GM23338 (cell line): Measurements from ENCODE around the gene RNF182. TPM values are rescaled to one million over a fixed set of nuclear protein-coding genes. Genes with fewer than 3 reads are reported as not detected.

Source experiments
- ATAC-seq: fragments of 200-7000 bp; cut with Tn5 transposase; 3 replicates; pipeline ENCODE4 v1.9.1; 2020
- DNase-seq: peaks from one replicate; pipeline ENCODE4 v3.0.0-alpha.2; 2015; ENCODE audit warnings: low spot score
- H2AFZ ChIP-seq: fragments of 200-600 bp; sonication (generic); 2 replicates; pipeline ENCODE4 v1.8.0; 2016; ENCODE audit warnings: antibody characterized with exemption, mild to moderate bottlenecking, moderate library complexity
- H3F3A ChIP-seq: fragments of 200-600 bp; sonication (generic); replicated peaks from 2 replicates; pipeline ENCODE4 v1.8.0; 2017; ENCODE audit warnings: antibody characterized with exemption, mixed run types, low read depth
- H3K27ac ChIP-seq: fragments of 200-600 bp; sonication (generic); 2 replicates; pipeline ENCODE4 v1.6.1; 2016; ENCODE audit warnings: low read depth
- H3K27me3 ChIP-seq: fragments of 200-600 bp; sonication (generic); 2 replicates; pipeline ENCODE4 v1.8.0; 2016; ENCODE audit warnings: mild to moderate bottlenecking, mixed run types, moderate library complexity; ENCODE audit not compliant: insufficient read depth
- H3K36me3 ChIP-seq: fragments of 200-600 bp; sonication (generic); 2 replicates; pipeline ENCODE4 v1.8.0; 2016; ENCODE audit warnings: mild to moderate bottlenecking; ENCODE audit not compliant: insufficient read depth
- H3K4me1 ChIP-seq: fragments of 200-600 bp; sonication (generic); 2 replicates; pipeline ENCODE4 v1.8.0; 2016; ENCODE audit warnings: mild to moderate bottlenecking, moderate library complexity; ENCODE audit not compliant: insufficient read depth
- H3K4me2 ChIP-seq: fragments of 200-600 bp; sonication (generic); 2 replicates; pipeline ENCODE4 v1.7.1; 2017; ENCODE audit warnings: mixed run types
- H3K4me3 ChIP-seq: fragments of 200-600 bp; sonication (generic); 2 replicates; pipeline ENCODE4 v1.6.1; 2016; ENCODE audit warnings: mixed run types
- H3K79me2 ChIP-seq: fragments of 200-600 bp; sonication (generic); replicated peaks from 2 replicates; pipeline ENCODE4 v1.8.0; 2017; ENCODE audit warnings: mild to moderate bottlenecking; ENCODE audit not compliant: insufficient read depth
- H3K9me2 ChIP-seq: fragments of 200-600 bp; sonication (generic); 2 replicates; pipeline ENCODE4 v1.8.0; 2017; ENCODE audit not compliant: insufficient read depth
- H4K20me1 ChIP-seq: fragments of 200-600 bp; sonication (generic); replicated peaks from 2 replicates; pipeline ENCODE4 v1.8.0; 2017; ENCODE audit warnings: mild to moderate bottlenecking; ENCODE audit not compliant: insufficient read depth
- H3K27ac Mint-ChIP-seq: 2 replicates; pipeline ENCODE4 v1.8.0; 2020; ENCODE audit warnings: inconsistent platforms, mild to moderate bottlenecking, moderate library complexity, mixed read lengths
- H3K27me3 Mint-ChIP-seq: 3 replicates; pipeline ENCODE4 v1.8.0; 2022; ENCODE audit warnings: low read depth, mild to moderate bottlenecking, moderate library complexity, mixed read lengths, inconsistent platforms; ENCODE audit not compliant: insufficient read depth, poor library complexity
- H3K36me3 Mint-ChIP-seq: 3 replicates; pipeline ENCODE4 v1.8.0; 2021; ENCODE audit warnings: low read depth, mild to moderate bottlenecking, inconsistent platforms, moderate library complexity, mixed read lengths
- H3K4me1 Mint-ChIP-seq: 3 replicates; pipeline ENCODE4 v1.8.0; 2020; ENCODE audit warnings: mild to moderate bottlenecking, inconsistent platforms, mixed read lengths
- H3K4me3 Mint-ChIP-seq: 3 replicates; pipeline ENCODE4 v1.8.0; 2021; ENCODE audit warnings: moderate library complexity, mild to moderate bottlenecking, inconsistent platforms, mixed read lengths
- H3K9me3 Mint-ChIP-seq: 3 replicates; pipeline ENCODE4 v1.8.0; 2020; ENCODE audit warnings: moderate library complexity, mild to moderate bottlenecking, inconsistent platforms, mixed read lengths
- CREB1 ChIP-seq: fragments of 250-450 bp; sonication (Bioruptor Pico); IDR thresholded peaks from 2 replicates; pipeline ENCODE4 v1.5.0; 2020; ENCODE audit warnings: low read depth, mild to moderate bottlenecking, moderate library complexity
- CTCF ChIP-seq, 2 experiments: fragments of 200-600 bp in 1 of 2; sonication (generic) in 1 of 2; conservative IDR thresholded peaks; 2 replicates each; pipeline versions ENCODE4 v1.5.1 to v1.6.1; 2016 to 2017; ENCODE audit warnings: antibody characterized with exemption in 2 of 2, low read depth in 2 of 2, mild to moderate bottlenecking in 2 of 2, moderate library complexity in 1 of 2
- EZH2 ChIP-seq: fragments of 200-600 bp; sonication (generic); IDR thresholded peaks from one replicate; pipeline ENCODE4 v1.8.0; 2017; ENCODE audit warnings: antibody characterized with exemption, mild to moderate bottlenecking, low read depth; ENCODE audit not compliant: unreplicated experiment
- EZH2phosphoT487 ChIP-seq: fragments of 200-600 bp; sonication (generic); IDR thresholded peaks from one replicate; pipeline ENCODE4 v1.8.1; 2018; ENCODE audit warnings: antibody characterized with exemption; ENCODE audit not compliant: unreplicated experiment
- JUNB ChIP-seq: IDR thresholded peaks from one replicate; pipeline ENCODE4 v1.6.1; 2016; ENCODE audit warnings: antibody characterized with exemption; ENCODE audit not compliant: unreplicated experiment
- NANOG ChIP-seq: IDR thresholded peaks from 2 replicates; pipeline ENCODE4 v1.6.1; 2016; ENCODE audit warnings: antibody characterized with exemption, borderline replicate concordance
- POLR2AphosphoS5 ChIP-seq: IDR thresholded peaks from 2 replicates; pipeline ENCODE4 v1.6.1; 2016; ENCODE audit warnings: antibody characterized with exemption, low read depth
- REST ChIP-seq: IDR thresholded peaks from one replicate; pipeline ENCODE4 v1.6.1; 2018; ENCODE audit warnings: antibody characterized with exemption; ENCODE audit not compliant: unreplicated experiment
- STAT1 ChIP-seq: IDR thresholded peaks from one replicate; pipeline ENCODE4 v1.6.1; 2016; ENCODE audit warnings: antibody characterized with exemption; ENCODE audit not compliant: unreplicated experiment
- ZNF114 ChIP-seq: fragments of 250-450 bp; sonication (Bioruptor Pico); IDR thresholded peaks from 2 replicates; pipeline ENCODE4 v1.5.0; 2020; ENCODE audit warnings: mild to moderate bottlenecking, moderate library complexity
- ZNF331 ChIP-seq: fragments of 250-450 bp; sonication (Bioruptor Pico); IDR thresholded peaks from 2 replicates; pipeline ENCODE4 v1.5.0; 2020; ENCODE audit warnings: low read depth, mild to moderate bottlenecking, moderate library complexity
- polyA plus RNA-seq: library from polyadenylated mRNA; unstranded; fragments of >200 nt; fragmentation: Nextera tagmentation; extraction: Ambion mirVana; gene quantifications from 2 replicates; pipeline ENCODE4 v1.2.1, GENCODE V29; 2016
- total RNA-seq: library from RNA; depleted of rRNA; stranded (reverse); fragments of >200 nt; shearing (Covaris generic); gene quantifications from 2 replicates; pipeline ENCODE4 v1.2.3, GENCODE V29; 2014
- TF ChIP-seq, protein P1 (sequence below): fragments of 250-450 bp; sonication (Bioruptor Pico); IDR thresholded peaks from 2 replicates; pipeline ENCODE4 v1.5.0; 2020; ENCODE audit warnings: mild to moderate bottlenecking, moderate library complexity
- TF ChIP-seq, protein P2 (sequence below): IDR thresholded peaks from 2 replicates; pipeline ENCODE4 v1.6.1; 2016; ENCODE audit warnings: antibody characterized with exemption

Gene RNF182
- total and polyA plus RNA-seq, 2 experiments from 2014 or later, result 3.2 to 9.8 TPM

- no peaks in the 10 kb centered on the region for H3K79me2 ChIP-seq
- Mint-ChIP-seq H3K27ac (no peak overlapping the region), H3K9me3 (no peaks in the 10 kb centered on the region), H3K36me3 (no peaks in the 10 kb centered on the region), H3K27me3 (no peaks in the 10 kb centered on the region), H3K4me1 (peaks cover 16% of the 10 kb centered on the region), H3K4me3 (no peak overlapping the region)
- H3K4me3 ChIP-seq, result peak overlapping the region; percentile 8; the same call in 1 of the 2 replicates
- DNase-seq (no peak), ATAC-seq (no peak)
- H3K9me2 ChIP-seq, result no peaks in the 10 kb centered on the region; the same call in 1 of the 2 replicates
- no peaks in the 10 kb centered on the region for H3K36me3 ChIP-seq
- peaks cover 11% of the 10 kb centered on the region; the same call in 1 of the 2 replicates for H3K4me1 ChIP-seq
- TF ChIP-seq ZNF331 (no peak), EZH2 (no peak), POLR2AphosphoS5 (no peak), ZNF114 (CRISPR knock-in tag) (no peak), STAT1 (no peak), CREB1 (CRISPR knock-in tag) (no peak), JUNB (no peak), REST (no peak), EZH2phosphoT487 (no peak), NANOG (no peak), CTCF (conservative IDR thresholded peaks at IDR 0.05; ENCODE audit: low read depth in 2 of 2) (no peak)
- TF ChIP-seq, protein P1, sequence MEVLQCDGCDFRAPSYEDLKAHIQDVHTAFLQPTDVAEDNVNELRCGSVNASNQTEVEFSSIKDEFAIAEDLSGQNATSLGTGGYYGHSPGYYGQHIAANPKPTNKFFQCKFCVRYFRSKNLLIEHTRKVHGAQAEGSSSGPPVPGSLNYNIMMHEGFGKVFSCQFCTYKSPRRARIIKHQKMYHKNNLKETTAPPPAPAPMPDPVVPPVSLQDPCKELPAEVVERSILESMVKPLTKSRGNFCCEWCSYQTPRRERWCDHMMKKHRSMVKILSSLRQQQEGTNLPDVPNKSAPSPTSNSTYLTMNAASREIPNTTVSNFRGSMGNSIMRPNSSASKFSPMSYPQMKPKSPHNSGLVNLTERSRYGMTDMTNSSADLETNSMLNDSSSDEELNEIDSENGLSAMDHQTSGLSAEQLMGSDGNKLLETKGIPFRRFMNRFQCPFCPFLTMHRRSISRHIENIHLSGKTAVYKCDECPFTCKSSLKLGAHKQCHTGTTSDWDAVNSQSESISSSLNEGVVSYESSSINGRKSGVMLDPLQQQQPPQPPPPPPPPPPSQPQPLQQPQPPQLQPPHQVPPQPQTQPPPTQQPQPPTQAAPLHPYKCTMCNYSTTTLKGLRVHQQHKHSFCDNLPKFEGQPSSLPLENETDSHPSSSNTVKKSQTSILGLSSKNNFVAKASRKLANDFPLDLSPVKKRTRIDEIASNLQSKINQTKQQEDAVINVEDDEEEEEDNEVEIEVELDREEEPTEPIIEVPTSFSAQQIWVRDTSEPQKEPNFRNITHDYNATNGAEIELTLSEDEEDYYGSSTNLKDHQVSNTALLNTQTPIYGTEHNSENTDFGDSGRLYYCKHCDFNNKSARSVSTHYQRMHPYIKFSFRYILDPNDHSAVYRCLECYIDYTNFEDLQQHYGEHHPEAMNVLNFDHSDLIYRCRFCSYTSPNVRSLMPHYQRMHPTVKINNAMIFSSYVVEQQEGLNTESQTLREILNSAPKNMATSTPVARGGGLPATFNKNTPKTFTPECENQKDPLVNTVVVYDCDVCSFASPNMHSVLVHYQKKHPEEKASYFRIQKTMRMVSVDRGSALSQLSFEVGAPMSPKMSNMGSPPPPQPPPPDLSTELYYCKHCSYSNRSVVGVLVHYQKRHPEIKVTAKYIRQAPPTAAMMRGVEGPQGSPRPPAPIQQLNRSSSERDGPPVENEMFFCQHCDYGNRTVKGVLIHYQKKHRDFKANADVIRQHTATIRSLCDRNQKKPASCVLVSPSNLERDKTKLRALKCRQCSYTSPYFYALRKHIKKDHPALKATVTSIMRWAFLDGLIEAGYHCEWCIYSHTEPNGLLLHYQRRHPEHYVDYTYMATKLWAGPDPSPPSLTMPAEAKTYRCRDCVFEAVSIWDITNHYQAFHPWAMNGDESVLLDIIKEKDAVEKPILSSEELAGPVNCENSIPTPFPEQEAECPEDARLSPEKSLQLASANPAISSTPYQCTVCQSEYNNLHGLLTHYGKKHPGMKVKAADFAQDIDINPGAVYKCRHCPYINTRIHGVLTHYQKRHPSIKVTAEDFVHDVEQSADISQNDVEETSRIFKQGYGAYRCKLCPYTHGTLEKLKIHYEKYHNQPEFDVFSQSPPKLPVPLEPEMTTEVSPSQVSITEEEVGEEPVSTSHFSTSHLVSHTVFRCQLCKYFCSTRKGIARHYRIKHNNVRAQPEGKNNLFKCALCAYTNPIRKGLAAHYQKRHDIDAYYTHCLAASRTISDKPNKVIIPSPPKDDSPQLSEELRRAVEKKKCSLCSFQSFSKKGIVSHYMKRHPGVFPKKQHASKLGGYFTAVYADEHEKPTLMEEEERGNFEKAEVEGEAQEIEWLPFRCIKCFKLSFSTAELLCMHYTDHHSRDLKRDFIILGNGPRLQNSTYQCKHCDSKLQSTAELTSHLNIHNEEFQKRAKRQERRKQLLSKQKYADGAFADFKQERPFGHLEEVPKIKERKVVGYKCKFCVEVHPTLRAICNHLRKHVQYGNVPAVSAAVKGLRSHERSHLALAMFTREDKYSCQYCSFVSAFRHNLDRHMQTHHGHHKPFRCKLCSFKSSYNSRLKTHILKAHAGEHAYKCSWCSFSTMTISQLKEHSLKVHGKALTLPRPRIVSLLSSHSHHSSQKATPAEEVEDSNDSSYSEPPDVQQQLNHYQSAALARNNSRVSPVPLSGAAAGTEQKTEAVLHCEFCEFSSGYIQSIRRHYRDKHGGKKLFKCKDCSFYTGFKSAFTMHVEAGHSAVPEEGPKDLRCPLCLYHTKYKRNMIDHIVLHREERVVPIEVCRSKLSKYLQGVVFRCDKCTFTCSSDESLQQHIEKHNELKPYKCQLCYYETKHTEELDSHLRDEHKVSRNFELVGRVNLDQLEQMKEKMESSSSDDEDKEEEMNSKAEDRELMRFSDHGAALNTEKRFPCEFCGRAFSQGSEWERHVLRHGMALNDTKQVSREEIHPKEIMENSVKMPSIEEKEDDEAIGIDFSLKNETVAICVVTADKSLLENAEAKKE (CRISPR knock-in tag), result no peak
- TF ChIP-seq, protein P2, sequence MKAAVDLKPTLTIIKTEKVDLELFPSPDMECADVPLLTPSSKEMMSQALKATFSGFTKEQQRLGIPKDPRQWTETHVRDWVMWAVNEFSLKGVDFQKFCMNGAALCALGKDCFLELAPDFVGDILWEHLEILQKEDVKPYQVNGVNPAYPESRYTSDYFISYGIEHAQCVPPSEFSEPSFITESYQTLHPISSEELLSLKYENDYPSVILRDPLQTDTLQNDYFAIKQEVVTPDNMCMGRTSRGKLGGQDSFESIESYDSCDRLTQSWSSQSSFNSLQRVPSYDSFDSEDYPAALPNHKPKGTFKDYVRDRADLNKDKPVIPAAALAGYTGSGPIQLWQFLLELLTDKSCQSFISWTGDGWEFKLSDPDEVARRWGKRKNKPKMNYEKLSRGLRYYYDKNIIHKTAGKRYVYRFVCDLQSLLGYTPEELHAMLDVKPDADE, result no peak
- no peaks in the 10 kb centered on the region for H3K27me3 ChIP-seq
- no peaks in the 10 kb centered on the region for H3F3A ChIP-seq
- peak overlapping the region; percentile 54; the same call in 1 of the 2 replicates for H3K4me2 ChIP-seq
- H2AFZ ChIP-seq, result peak overlapping the region; percentile 34; the same call in 1 of the 2 replicates
- no peaks in the 10 kb centered on the region for H4K20me1 ChIP-seq
- H3K27ac ChIP-seq, result no peak overlapping the region; the same call in 1 of the 2 replicates
Measured at GRCh38 chr6:13914351-13914750, 10.4 kb upstream of the RNF182 start.
